HepG2 (cell line): ENCODE data around the gene LYPD3. TPM values are rescaled to one million over a fixed set of nuclear protein-coding genes. Genes with fewer than 3 reads are reported as not detected.

Experiments used
- ATAC-seq: fragments of 200-7000 bp; cut with Tn5 transposase; 3 replicates; pipeline ENCODE4 v1.9.1; 2020; ENCODE audit warnings: mild to moderate bottlenecking, moderate library complexity
- BruUV-seq: library from RNA; stranded (reverse); fragments of 400-500 nt; replicated peaks from 2 replicates; lab custom pipeline; 2021; lab: Mats Ljungman, UMichigan
- CTCF ChIA-PET: fragments of 300-600 bp; formaldehyde crosslinking; extraction: SDS; loops from one replicate; lab custom pipeline; 2021; ENCODE audit warnings: low total read pairs, inconsistent platforms, low intra/inter-chr PET ratio; lab: Yijun Ruan, JAX
- POLR2A ChIA-PET: fragments of 350-600 bp; sonication (Branson Sonifier 250); formaldehyde crosslinking; loops from one replicate; lab custom pipeline; 2020; ENCODE audit warnings: antibody characterized with exemption, inconsistent platforms; lab: Yijun Ruan, JAX
- DNase-seq: peaks from one replicate; pipeline ENCODE4 v3.0.0-alpha.2; 2015; ENCODE audit warnings: low spot score
- FAIRE-seq: peaks from 3 replicates; lab custom pipeline; 2011; peaks lifted over from hg19 to GRCh38; lab: Jason Lieb, UNC
- H2AFZ ChIP-seq: one replicate; pipeline ENCODE4 v1.6.1; 2011; ENCODE audit warnings: low read length, inconsistent platforms
- H3K27ac ChIP-seq: fragments of 300-600 bp; 3 replicates; pipeline ENCODE4 v1.8.0; 2011; ENCODE audit warnings: mixed run types, mild to moderate bottlenecking, mixed read lengths, low read length, inconsistent platforms; ENCODE audit not compliant: insufficient read depth; ENCODE audit errors: extremely low read length
- H3K27me3 ChIP-seq, 2 experiments: fragments of 200-600 bp in 1 of 2; 2 replicates in 1 of 2; 3 replicates in 1 of 2; pipeline versions ENCODE4 v1.6.0 to v1.8.0; 2011; ENCODE audit warnings: low read length in 2 of 2, mild to moderate bottlenecking in 2 of 2, moderate library complexity in 2 of 2, inconsistent platforms in 1 of 2; ENCODE audit not compliant: insufficient read depth in 2 of 2, control insufficient read depth in 1 of 2
- H3K36me3 ChIP-seq, 2 experiments: fragments of 200-600 bp in 1 of 2; replicated peaks in 1 of 2; 2 replicates in 1 of 2; 3 replicates in 1 of 2; pipeline versions ENCODE4 v1.5.1 to v1.8.0; 2011; ENCODE audit warnings: low read length in 2 of 2, inconsistent platforms in 1 of 2; ENCODE audit not compliant: insufficient read depth in 2 of 2, control insufficient read depth in 1 of 2
- H3K4me1 ChIP-seq: 2 replicates; pipeline ENCODE4 v1.5.1; 2012; ENCODE audit warnings: low read length, inconsistent platforms; ENCODE audit not compliant: insufficient read depth
- H3K4me2 ChIP-seq: 2 replicates; pipeline ENCODE4 v1.6.0; 2011; ENCODE audit warnings: low read depth, low read length, inconsistent platforms
- H3K4me3 ChIP-seq, 3 experiments: fragments of 200-600 bp in 1 of 3; sonication (generic), shearing (Covaris generic) in 1 of 3; replicated peaks in 1 of 3; 2 replicates each; pipeline ENCODE4 v1.5.1; 2011 to 2016; ENCODE audit warnings: low read length in 3 of 3, inconsistent platforms in 2 of 3, low read depth in 2 of 3, mild to moderate bottlenecking in 2 of 3, control low read depth in 1 of 3, mixed read lengths in 1 of 3; ENCODE audit not compliant: insufficient read depth in 1 of 3
- H3K79me2 ChIP-seq: one replicate; pipeline ENCODE4 v1.6.1; 2011; ENCODE audit warnings: low read length, inconsistent platforms; ENCODE audit not compliant: insufficient read depth
- H3K9ac ChIP-seq: 2 replicates; pipeline ENCODE4 v1.6.0; 2011; ENCODE audit warnings: mild to moderate bottlenecking, low read depth, low read length, inconsistent platforms; ENCODE audit not compliant: insufficient read depth
- H3K9me3 ChIP-seq: 2 replicates; pipeline ENCODE4 v1.5.1; 2012; ENCODE audit warnings: mild to moderate bottlenecking, low read length
- H4K20me1 ChIP-seq: 2 replicates; pipeline ENCODE4 v1.6.0; 2011; ENCODE audit warnings: inconsistent platforms, mild to moderate bottlenecking, low read length, moderate library complexity; ENCODE audit not compliant: insufficient read depth
- ETV6 ChIP-seq: sonication (generic); formaldehyde crosslinking; conservative IDR thresholded peaks from 2 replicates; pipeline ENCODE4 v1.4.0; 2020; ENCODE audit warnings: missing genetic modification reagents
- GLI4 ChIP-seq: sonication (generic); formaldehyde crosslinking; IDR thresholded peaks from 2 replicates; pipeline ENCODE4 v1.5.1; 2020; ENCODE audit warnings: missing genetic modification reagents, mild to moderate bottlenecking, moderate library complexity, borderline replicate concordance
- HINFP ChIP-seq: sonication (generic); formaldehyde crosslinking; IDR thresholded peaks from 2 replicates; pipeline ENCODE4 v1.4.0; 2020; ENCODE audit warnings: low read depth, mild to moderate bottlenecking, missing genetic modification reagents
- MED13 ChIP-seq: sonication (generic); formaldehyde crosslinking; IDR thresholded peaks from 2 replicates; pipeline ENCODE4 v1.5.0; 2020; ENCODE audit warnings: missing genetic modification reagents
- MYC ChIP-seq: sonication (generic); formaldehyde crosslinking; IDR thresholded peaks from 2 replicates; pipeline ENCODE4 v1.9.0; 2021; ENCODE audit warnings: missing genetic modification reagents, borderline replicate concordance
- NFAT5 ChIP-seq: sonication (generic); formaldehyde crosslinking; IDR thresholded peaks from 2 replicates; pipeline ENCODE4 v1.4.0; 2020; ENCODE audit warnings: missing genetic modification reagents
- PAX8 ChIP-seq: sonication (generic); formaldehyde crosslinking; IDR thresholded peaks from 2 replicates; pipeline ENCODE4 v1.8.0; 2022; ENCODE audit warnings: mild to moderate bottlenecking, missing genetic modification reagents, borderline replicate concordance
- PITX1 ChIP-seq: sonication (generic); formaldehyde crosslinking; IDR thresholded peaks from 2 replicates; pipeline ENCODE4 v1.5.1; 2020; ENCODE audit warnings: mild to moderate bottlenecking, missing genetic modification reagents
- REST ChIP-seq, 2 experiments: IDR thresholded peaks; 2 replicates each; pipeline ENCODE4 v1.6.1; 2011 to 2012; ENCODE audit warnings: low read length in 2 of 2, borderline replicate concordance in 1 of 2, low read depth in 1 of 2, mild to moderate bottlenecking in 1 of 2, moderate library complexity in 1 of 2
- THAP11 ChIP-seq: IDR thresholded peaks from 2 replicates; pipeline ENCODE4 v1.6.1; 2016; ENCODE audit warnings: missing biosample characterization, missing genetic modification reagents
- ZBTB3 ChIP-seq: sonication (generic); formaldehyde crosslinking; IDR thresholded peaks from 2 replicates; pipeline ENCODE4 v1.4.0; 2020; ENCODE audit warnings: low read depth, mild to moderate bottlenecking, moderate library complexity, missing genetic modification reagents, borderline replicate concordance
- ZNF674 ChIP-seq: sonication (generic); formaldehyde crosslinking; IDR thresholded peaks from 2 replicates; pipeline ENCODE4 v1.5.0; 2020; ENCODE audit warnings: low read depth, mild to moderate bottlenecking, missing genetic modification reagents
- ZNF782 ChIP-seq: sonication (generic); formaldehyde crosslinking; IDR thresholded peaks from 2 replicates; pipeline ENCODE4 v1.4.0; 2020; ENCODE audit warnings: missing genetic modification reagents, mild to moderate bottlenecking, borderline replicate concordance
- WGBS: methylation state at CpG from one replicate; pipeline ENCODE4 v1.1.6; 2017; ENCODE audit warnings: low lambda C conversion rate; 5-methylcytosine and 5-hydroxymethylcytosine counted together
- in situ Hi-C: cut with HindIII; loops from 2 replicates; pipeline ENCODE4 v1.10.0; 2017; ENCODE audit warnings: low pct_unique_long_range_greater_than_20kb; ENCODE audit not compliant: extremely low pct_ligation_motif_present
- intact Hi-C: fragments of 100-400 bp; cut with micrococcal nuclease; formaldehyde crosslinking; loops from one replicate; pipeline ENCODE4 v1.10.0; 2022; ENCODE audit not compliant: unreplicated experiment
- polyA plus RNA-seq, 8 experiments: library from polyadenylated mRNA; depleted of rRNA in 3 of 8; stranded (reverse) in 7 of 8; unstranded in 1 of 8; fragments of >200 nt; fragmentation: Illumina TruSeq in 4 of 8; extraction: Trizol in 4 of 8; gene quantifications; 2 replicates each; pipeline versions ENCODE4 v1.2.1 to v1.2.3, GENCODE V29; 2011 to 2016; ENCODE audit warnings: low read depth in 4 of 8, missing spikeins in 1 of 8, mixed read lengths in 1 of 8; ENCODE audit not compliant: insufficient read depth in 1 of 8
- total RNA-seq, 5 experiments: library from RNA; depleted of rRNA; stranded (reverse); fragments of >200 nt; fragmentation: Illumina TruSeq; extraction: Trizol; gene quantifications; 2 replicates each; pipeline ENCODE4 v1.2.3, GENCODE V29; 2016; ENCODE audit warnings: low read depth in 1 of 5

LYPD3 gene
- total and polyA plus RNA-seq, 2 of the 13 experiments (the other 11 are each of a cell fraction or from before 2014, with no cell fraction given) = 0.51 to 1.5 TPM

- Histone ChIP-seq H2AFZ (no peak overlapping the region), H3K79me2 (no peaks in the 10 kb centered on the region), H3K4me3 (peak overlapping the region; percentile 35 to 84 (median 54)), H3K4me2 (peak overlapping the region; percentile 79), H3K9me3 (no peaks in the 10 kb centered on the region), H3K36me3 (no peaks in the 10 kb centered on the region), H4K20me1 (no peaks in the 10 kb centered on the region), H3K9ac (peak overlapping the region; percentile 53; the same call in 1 of the 2 replicates), H3K27me3 (no peaks in the 10 kb centered on the region), H3K4me1 (peaks cover 45% of the 10 kb centered on the region), H3K27ac (no peak overlapping the region)
- ATAC-seq (no peak), DNase-seq (no peak), FAIRE-seq (no peak)
- POLR2A ChIA-PET = interaction anchor here (1.0 to 2.6 kb wide), 9 partner anchors 10 to 206 kb away, joined by 4 to 47 read pairs (median 7); partner anchors contain the start of gene PHLDB3
- WGBS = 66% methylated on average over 7 of the region's 33 CpGs
- BruUV-seq = no TSS peak
- intact Hi-C loops = loop anchor here (2.0 kb wide), 1 partner anchor 42 kb away; the partner anchor contains the start of gene PHLDB3
- in situ Hi-C loops = no loop called here
- CTCF ChIA-PET = no interaction called here
- TF ChIP-seq MED13 (CRISPR knock-in tag) = no peak
- TF ChIP-seq ZBTB3 (CRISPR knock-in tag) = no peak
- no peak for TF ChIP-seq ZNF782 (CRISPR knock-in tag)
- TF ChIP-seq GLI4 (CRISPR knock-in tag) = no peak
- no peak for TF ChIP-seq NFAT5
- TF ChIP-seq PAX8 = no peak
- no peak for TF ChIP-seq HINFP (CRISPR knock-in tag)
- TF ChIP-seq THAP11 = no peak
- no peak for TF ChIP-seq PITX1
- no peak for TF ChIP-seq REST (IDR thresholded peaks at IDR 0.05; ENCODE audit: borderline replicate concordance in 1 of 2, low read depth in 1 of 2, low read length in 2 of 2)
- no peak for TF ChIP-seq ETV6 (CRISPR knock-in tag)
- no peak for TF ChIP-seq ZNF674 (CRISPR knock-in tag)
- TF ChIP-seq MYC (CRISPR knock-in tag) = 0 out of 2 replicates have a peak, but pooled peaks have one; percentile 38
Measured at GRCh38 chr19:43462785-43463380, 2.5 kb downstream of the LYPD3 start.
